GM23338 (cell line): ENCODE data around the gene C4BPB. TPM values are rescaled to one million over a fixed set of nuclear protein-coding genes. Genes with fewer than 3 reads are reported as not detected.

ENCODE experiments used
- ATAC-seq: fragments of 200-7000 bp; cut with Tn5 transposase; 3 replicates; pipeline ENCODE4 v1.9.1; 2020
- DNase-seq: peaks from one replicate; pipeline ENCODE4 v3.0.0-alpha.2; 2015; ENCODE audit warnings: low spot score
- H2AFZ ChIP-seq: fragments of 200-600 bp; sonication (generic); 2 replicates; pipeline ENCODE4 v1.8.0; 2016; ENCODE audit warnings: antibody characterized with exemption, mild to moderate bottlenecking, moderate library complexity
- H3F3A ChIP-seq: fragments of 200-600 bp; sonication (generic); replicated peaks from 2 replicates; pipeline ENCODE4 v1.8.0; 2017; ENCODE audit warnings: antibody characterized with exemption, mixed run types, low read depth
- H3K27ac ChIP-seq: fragments of 200-600 bp; sonication (generic); 2 replicates; pipeline ENCODE4 v1.6.1; 2016; ENCODE audit warnings: low read depth
- H3K27me3 ChIP-seq: fragments of 200-600 bp; sonication (generic); 2 replicates; pipeline ENCODE4 v1.8.0; 2016; ENCODE audit warnings: mild to moderate bottlenecking, mixed run types, moderate library complexity; ENCODE audit not compliant: insufficient read depth
- H3K36me3 ChIP-seq: fragments of 200-600 bp; sonication (generic); 2 replicates; pipeline ENCODE4 v1.8.0; 2016; ENCODE audit warnings: mild to moderate bottlenecking; ENCODE audit not compliant: insufficient read depth
- H3K4me1 ChIP-seq: fragments of 200-600 bp; sonication (generic); 2 replicates; pipeline ENCODE4 v1.8.0; 2016; ENCODE audit warnings: mild to moderate bottlenecking, moderate library complexity; ENCODE audit not compliant: insufficient read depth
- H3K4me2 ChIP-seq: fragments of 200-600 bp; sonication (generic); 2 replicates; pipeline ENCODE4 v1.7.1; 2017; ENCODE audit warnings: mixed run types
- H3K4me3 ChIP-seq: fragments of 200-600 bp; sonication (generic); 2 replicates; pipeline ENCODE4 v1.6.1; 2016; ENCODE audit warnings: mixed run types
- H3K79me2 ChIP-seq: fragments of 200-600 bp; sonication (generic); replicated peaks from 2 replicates; pipeline ENCODE4 v1.8.0; 2017; ENCODE audit warnings: mild to moderate bottlenecking; ENCODE audit not compliant: insufficient read depth
- H3K9me2 ChIP-seq: fragments of 200-600 bp; sonication (generic); 2 replicates; pipeline ENCODE4 v1.8.0; 2017; ENCODE audit not compliant: insufficient read depth
- H4K20me1 ChIP-seq: fragments of 200-600 bp; sonication (generic); replicated peaks from 2 replicates; pipeline ENCODE4 v1.8.0; 2017; ENCODE audit warnings: mild to moderate bottlenecking; ENCODE audit not compliant: insufficient read depth
- H3K27ac Mint-ChIP-seq: 2 replicates; pipeline ENCODE4 v1.8.0; 2020; ENCODE audit warnings: inconsistent platforms, mild to moderate bottlenecking, moderate library complexity, mixed read lengths
- H3K27me3 Mint-ChIP-seq: 3 replicates; pipeline ENCODE4 v1.8.0; 2022; ENCODE audit warnings: low read depth, mild to moderate bottlenecking, moderate library complexity, mixed read lengths, inconsistent platforms; ENCODE audit not compliant: insufficient read depth, poor library complexity
- H3K36me3 Mint-ChIP-seq: 3 replicates; pipeline ENCODE4 v1.8.0; 2021; ENCODE audit warnings: low read depth, mild to moderate bottlenecking, inconsistent platforms, moderate library complexity, mixed read lengths
- H3K4me1 Mint-ChIP-seq: 3 replicates; pipeline ENCODE4 v1.8.0; 2020; ENCODE audit warnings: mild to moderate bottlenecking, inconsistent platforms, mixed read lengths
- H3K4me3 Mint-ChIP-seq: 3 replicates; pipeline ENCODE4 v1.8.0; 2021; ENCODE audit warnings: moderate library complexity, mild to moderate bottlenecking, inconsistent platforms, mixed read lengths
- H3K9me3 Mint-ChIP-seq: 3 replicates; pipeline ENCODE4 v1.8.0; 2020; ENCODE audit warnings: moderate library complexity, mild to moderate bottlenecking, inconsistent platforms, mixed read lengths
- CREB1 ChIP-seq: fragments of 250-450 bp; sonication (Bioruptor Pico); IDR thresholded peaks from 2 replicates; pipeline ENCODE4 v1.5.0; 2020; ENCODE audit warnings: low read depth, mild to moderate bottlenecking, moderate library complexity
- CTCF ChIP-seq, 2 experiments: fragments of 200-600 bp in 1 of 2; sonication (generic) in 1 of 2; conservative IDR thresholded peaks; 2 replicates each; pipeline versions ENCODE4 v1.5.1 to v1.6.1; 2016 to 2017; ENCODE audit warnings: antibody characterized with exemption in 2 of 2, low read depth in 2 of 2, mild to moderate bottlenecking in 2 of 2, moderate library complexity in 1 of 2
- ETS1 ChIP-seq: IDR thresholded peaks from 2 replicates; pipeline ENCODE4 v1.6.1; 2016; ENCODE audit warnings: antibody characterized with exemption
- EZH2 ChIP-seq: fragments of 200-600 bp; sonication (generic); IDR thresholded peaks from one replicate; pipeline ENCODE4 v1.8.0; 2017; ENCODE audit warnings: antibody characterized with exemption, mild to moderate bottlenecking, low read depth; ENCODE audit not compliant: unreplicated experiment
- EZH2phosphoT487 ChIP-seq: fragments of 200-600 bp; sonication (generic); IDR thresholded peaks from one replicate; pipeline ENCODE4 v1.8.1; 2018; ENCODE audit warnings: antibody characterized with exemption; ENCODE audit not compliant: unreplicated experiment
- JUNB ChIP-seq: IDR thresholded peaks from one replicate; pipeline ENCODE4 v1.6.1; 2016; ENCODE audit warnings: antibody characterized with exemption; ENCODE audit not compliant: unreplicated experiment
- NANOG ChIP-seq: IDR thresholded peaks from 2 replicates; pipeline ENCODE4 v1.6.1; 2016; ENCODE audit warnings: antibody characterized with exemption, borderline replicate concordance
- POLR2AphosphoS5 ChIP-seq: IDR thresholded peaks from 2 replicates; pipeline ENCODE4 v1.6.1; 2016; ENCODE audit warnings: antibody characterized with exemption, low read depth
- REST ChIP-seq: IDR thresholded peaks from one replicate; pipeline ENCODE4 v1.6.1; 2018; ENCODE audit warnings: antibody characterized with exemption; ENCODE audit not compliant: unreplicated experiment
- STAT1 ChIP-seq: IDR thresholded peaks from one replicate; pipeline ENCODE4 v1.6.1; 2016; ENCODE audit warnings: antibody characterized with exemption; ENCODE audit not compliant: unreplicated experiment
- ZNF114 ChIP-seq: fragments of 250-450 bp; sonication (Bioruptor Pico); IDR thresholded peaks from 2 replicates; pipeline ENCODE4 v1.5.0; 2020; ENCODE audit warnings: mild to moderate bottlenecking, moderate library complexity
- ZNF331 ChIP-seq: fragments of 250-450 bp; sonication (Bioruptor Pico); IDR thresholded peaks from 2 replicates; pipeline ENCODE4 v1.5.0; 2020; ENCODE audit warnings: low read depth, mild to moderate bottlenecking, moderate library complexity
- ZNF462 ChIP-seq: fragments of 250-450 bp; sonication (Bioruptor Pico); IDR thresholded peaks from 2 replicates; pipeline ENCODE4 v1.5.0; 2020; ENCODE audit warnings: mild to moderate bottlenecking, moderate library complexity
- polyA plus RNA-seq: library from polyadenylated mRNA; unstranded; fragments of >200 nt; fragmentation: Nextera tagmentation; extraction: Ambion mirVana; gene quantifications from 2 replicates; pipeline ENCODE4 v1.2.1, GENCODE V29; 2016
- total RNA-seq: library from RNA; depleted of rRNA; stranded (reverse); fragments of >200 nt; shearing (Covaris generic); gene quantifications from 2 replicates; pipeline ENCODE4 v1.2.3, GENCODE V29; 2014

The C4BPB gene
- total and polyA plus RNA-seq, 2 experiments from 2014 or later: not detected

- no peak overlapping the region for H2AFZ ChIP-seq
- no peak for ATAC-seq
- no peaks in the 10 kb centered on the region; the same call in 1 of the 2 replicates for H4K20me1 ChIP-seq
- no peak overlapping the region for H3K27ac Mint-ChIP-seq
- H3K27me3 ChIP-seq: no peaks in the 10 kb centered on the region
- peaks cover 5% of the 10 kb centered on the region for H3K27me3 Mint-ChIP-seq
- 0 out of 2 replicates have a peak, but pooled peaks cover 10% of the 10 kb centered on the region for H3K4me1 ChIP-seq
- peaks cover 32% of the 10 kb centered on the region for H3K4me1 Mint-ChIP-seq
- no peaks in the 10 kb centered on the region; the same call in 2 of the 3 replicates for H3K9me3 Mint-ChIP-seq
- no peaks in the 10 kb centered on the region; the same call in 2 of the 3 replicates for H3K36me3 Mint-ChIP-seq
- H3F3A ChIP-seq: no peaks in the 10 kb centered on the region
- no peak overlapping the region for H3K4me2 ChIP-seq
- H3K27ac ChIP-seq: no peak overlapping the region
- TF ChIP-seq ETS1 (no peak), ZNF114 (CRISPR knock-in tag) (no peak), REST (no peak), NANOG (no peak), POLR2AphosphoS5 (no peak), CTCF (conservative IDR thresholded peaks at IDR 0.05; ENCODE audit: low read depth in 2 of 2) (no peak), EZH2 (no peak), CREB1 (CRISPR knock-in tag) (no peak), ZNF462 (no peak), ZNF331 (CRISPR knock-in tag) (no peak), STAT1 (no peak), EZH2phosphoT487 (no peak), JUNB (no peak)
- H3K9me2 ChIP-seq: no peaks in the 10 kb centered on the region
- H3K36me3 ChIP-seq: no peaks in the 10 kb centered on the region; the same call in 1 of the 2 replicates
- H3K4me3 Mint-ChIP-seq: no peak overlapping the region
- H3K79me2 ChIP-seq: peaks cover under 1% of the 10 kb centered on the region
- no peak for DNase-seq
- H3K4me3 ChIP-seq: no peak overlapping the region
Observed at GRCh38 chr1:207055386-207056001, 33.2 kb upstream of the C4BPB start.
